NT2/D1 (cell line): ENCODE data around the gene ZNF883.

Experiments
- YY1 ChIP-seq: IDR thresholded peaks from 2 replicates; pipeline ENCODE4 v1.6.1; 2011; ENCODE audit not compliant: insufficient read length, insufficient read depth
- ZNF274 ChIP-seq: IDR thresholded peaks from 2 replicates; pipeline ENCODE4 v1.6.1; 2011; ENCODE audit warnings: mild to moderate bottlenecking, low read depth, low read length

DNA sequence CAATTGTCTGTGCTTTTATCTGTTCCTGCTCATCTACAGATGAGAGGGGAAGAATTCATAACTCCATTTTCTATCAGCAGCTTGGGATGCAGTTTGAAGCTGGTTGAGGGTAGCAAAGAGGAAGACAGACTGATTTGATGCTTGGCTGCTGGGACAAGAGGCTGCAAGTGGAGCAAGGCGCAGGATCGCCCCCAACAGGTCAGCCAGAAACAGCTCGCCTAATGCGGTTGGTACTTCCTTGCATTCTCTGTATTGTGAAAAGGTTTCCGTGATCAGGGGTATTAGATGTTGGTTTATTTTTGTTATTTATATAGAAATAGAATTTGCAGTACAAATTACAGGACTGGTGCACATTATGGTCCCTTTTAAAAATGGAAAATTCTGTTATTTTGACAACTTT lies 40.6 kb downstream of the ZNF883 start:
- TF ChIP-seq ZNF274 = no peak
- no peak for TF ChIP-seq YY1
